Thoracic aorta (tissue), 2 donors: ENCODE results near the gene DCLK3. TPM values are rescaled to one million over a fixed set of nuclear protein-coding genes. Genes with fewer than 3 reads are reported as not detected.

ENCODE experiments used
- ATAC-seq: fragments of 150-250 bp; one replicate; pipeline ENCODE4 v1.8.0; 2017; ENCODE audit warnings: low read depth; ENCODE audit not compliant: insufficient number of reproducible peaks, low FRiP score
- DNase-seq: peaks from one replicate; pipeline ENCODE4 v3.0.0-alpha.2; 2020; ENCODE audit warnings: low spot score
- H3K27ac ChIP-seq, 2 donors: fragments of 200-600 bp; sonication (generic); 1 replicate in 1 of 2; 2 replicates in 1 of 2; pipeline ENCODE4 v1.5.1; 2016; ENCODE audit warnings: mild to moderate bottlenecking in 2 of 2, moderate library complexity in 2 of 2
- H3K27me3 ChIP-seq: fragments of 200-600 bp; sonication (generic); replicated peaks from 2 replicates; pipeline ENCODE4 v1.6.0; 2016; ENCODE audit warnings: mild to moderate bottlenecking; ENCODE audit not compliant: insufficient read depth
- H3K36me3 ChIP-seq: fragments of 200-600 bp; sonication (generic); one replicate; pipeline ENCODE4 v1.5.1; 2016
- H3K4me1 ChIP-seq, 2 donors: fragments of 200-600 bp; sonication (generic); 1 replicate in 1 of 2; 2 replicates in 1 of 2; pipeline versions ENCODE4 v1.5.1 to v1.6.0; 2016; ENCODE audit warnings: low read depth in 2 of 2, mild to moderate bottlenecking in 1 of 2; ENCODE audit not compliant: control insufficient read depth in 1 of 2
- H3K4me3 ChIP-seq: fragments of 200-600 bp; sonication (generic); 2 replicates; pipeline ENCODE4 v1.5.1; 2016; ENCODE audit warnings: mild to moderate bottlenecking
- H3K9me3 ChIP-seq: fragments of 200-600 bp; sonication (generic); 2 replicates; pipeline ENCODE4 v1.5.1; 2016
- CTCF ChIP-seq: fragments of 200-600 bp; sonication (generic); IDR thresholded peaks from one replicate; pipeline ENCODE4 v1.5.1; 2019; ENCODE audit warnings: antibody characterized with exemption
- total RNA-seq, 2 donors: library from RNA; depleted of rRNA; stranded (reverse); fragments of >200 nt; gene quantifications; one replicate each; pipeline versions ENCODE4 v1.1.0 to v1.2.3, GENCODE V29; 2016

Gene DCLK3
- total RNA-seq, 2 donors from 2014 or later, result 0.14 TPM; not detected in 1

DNA sequence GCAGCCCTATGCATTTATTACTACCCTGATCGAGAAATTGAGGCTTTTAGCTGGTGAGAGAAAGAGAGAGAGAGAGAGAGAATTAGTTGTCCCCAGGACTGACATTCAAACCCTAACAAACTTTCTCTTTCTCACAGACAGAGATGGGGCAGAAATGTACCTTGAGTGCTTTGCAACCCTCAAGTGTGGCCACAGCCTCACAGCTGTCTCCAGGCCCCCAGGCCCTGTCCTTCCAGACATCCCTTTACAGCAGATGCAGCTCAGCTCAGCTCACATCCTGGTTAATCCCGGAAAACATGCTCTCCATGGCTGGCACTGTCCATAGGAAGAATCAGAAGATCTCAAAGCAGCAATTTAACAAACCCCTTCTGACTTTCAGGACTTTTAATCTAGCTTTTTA, 67.6 kb downstream of the DCLK3 start:
- H3K27me3 ChIP-seq, result no peaks in the 10 kb centered on the region
- H3K9me3 ChIP-seq, result peaks cover 2% of the 10 kb centered on the region
- ATAC-seq (no peak), DNase-seq (no peak)
- H3K27ac ChIP-seq, result no peak overlapping the region
- no peak overlapping the region for H3K4me3 ChIP-seq
- no peak for TF ChIP-seq CTCF
- H3K36me3 ChIP-seq, result no peaks in the 10 kb centered on the region
- no peaks in the 10 kb centered on the region for H3K4me1 ChIP-seq

DNA sequence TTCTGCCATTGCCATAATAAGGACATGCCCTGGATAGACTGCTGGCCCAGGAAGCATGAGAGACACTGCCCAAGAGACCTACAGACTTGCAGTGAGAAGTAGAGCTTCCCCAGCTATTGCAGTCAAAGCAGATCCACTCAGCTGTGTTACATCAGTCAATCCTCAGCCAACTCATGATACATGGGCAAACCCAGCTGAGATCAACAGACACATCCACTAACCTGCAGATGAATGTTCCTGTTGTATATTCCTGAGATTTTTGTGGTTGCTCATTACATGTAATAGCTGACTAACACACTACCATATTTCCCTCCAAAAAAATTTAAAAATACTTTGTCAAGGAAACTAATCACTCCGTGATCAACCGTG, 68.6 kb downstream of the DCLK3 start:
- Histone ChIP-seq H3K4me1 (no peaks in the 10 kb centered on the region), H3K27me3 (no peaks in the 10 kb centered on the region), H3K9me3 (peaks cover 2% of the 10 kb centered on the region), H3K4me3 (no peak overlapping the region), H3K36me3 (no peaks in the 10 kb centered on the region), H3K27ac (no peak overlapping the region)
- ATAC-seq, result no peak
- DNase-seq, result no peak
- no peak for TF ChIP-seq CTCF

- H3K9me3 ChIP-seq, result peaks cover 2% of the 10 kb centered on the region
- DNase-seq (no peak), ATAC-seq (no peak)
- no peaks in the 10 kb centered on the region for H3K4me1 ChIP-seq
- no peaks in the 10 kb centered on the region for H3K36me3 ChIP-seq
- H3K27ac ChIP-seq, result no peak overlapping the region
- TF ChIP-seq CTCF, result no peak
- H3K27me3 ChIP-seq, result no peaks in the 10 kb centered on the region
- H3K4me3 ChIP-seq, result no peak overlapping the region
These were observed 69.1 kb downstream of the DCLK3 start for GRCh38 chr3:36695113-36695768.

DNA sequence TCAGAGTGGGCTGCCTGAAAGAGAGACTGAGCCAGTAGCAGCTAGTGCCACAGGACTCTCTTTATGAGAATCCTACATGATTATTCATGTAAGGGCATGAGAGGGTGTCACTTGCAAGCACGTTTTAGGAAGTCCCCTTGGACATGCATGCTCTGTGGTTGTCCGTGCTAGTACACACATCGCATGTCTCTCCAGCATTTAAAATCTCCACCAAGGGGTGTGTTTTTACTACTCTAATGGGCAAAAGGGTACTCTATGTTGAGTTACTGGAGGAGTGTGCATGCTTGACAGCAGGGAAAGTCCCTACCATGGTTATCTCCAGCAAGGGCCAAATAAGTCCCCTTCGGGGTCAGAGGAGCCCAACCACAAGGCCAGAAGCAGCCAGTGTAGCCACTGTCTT, 70.7 kb downstream of the DCLK3 start:
- no peak for DNase-seq
- Histone ChIP-seq H3K9me3 (peaks cover 2% of the 10 kb centered on the region), H3K36me3 (no peaks in the 10 kb centered on the region), H3K27me3 (no peaks in the 10 kb centered on the region), H3K4me3 (no peak overlapping the region), H3K27ac (no peak overlapping the region), H3K4me1 (no peaks in the 10 kb centered on the region)
- no peak for TF ChIP-seq CTCF
- no peak for ATAC-seq

DNA sequence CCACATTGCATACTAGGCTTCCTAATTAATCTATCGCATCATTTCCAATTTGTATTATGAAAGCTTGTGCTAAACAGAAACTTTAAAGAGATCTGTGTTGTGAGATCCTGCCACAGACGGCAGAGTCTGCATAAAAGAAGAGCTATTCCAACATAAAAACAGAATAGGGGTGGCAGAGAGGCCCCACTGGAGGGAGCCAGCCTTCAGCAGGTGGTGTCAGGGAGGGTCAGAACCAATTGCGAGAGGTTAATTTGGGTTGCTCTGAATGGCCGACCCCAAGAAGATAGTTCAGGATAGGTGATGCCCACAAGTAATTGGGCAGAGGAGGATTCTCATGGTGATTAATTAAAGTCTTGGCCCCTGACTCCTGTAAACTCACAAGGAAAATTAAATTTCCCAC, 74.8 kb downstream of the DCLK3 start:
- Histone ChIP-seq H3K27ac (no peak overlapping the region), H3K27me3 (no peaks in the 10 kb centered on the region), H3K9me3 (peaks cover 2% of the 10 kb centered on the region), H3K36me3 (no peaks in the 10 kb centered on the region), H3K4me3 (no peak overlapping the region), H3K4me1 (no peaks in the 10 kb centered on the region)
- TF ChIP-seq CTCF, result no peak
- no peak for ATAC-seq
- no peak for DNase-seq
